ENCODE data around the gene RHOG. TPM values are rescaled to one million over a fixed set of nuclear protein-coding genes. Genes with fewer than 3 reads are reported as not detected.
A peak's percentile ranks its signal among the peaks of the same experiment; 100 is the strongest.
"Not testable (repeated sequence)": the region's sequence is repeated elsewhere in the genome, so short reads cannot be mapped to it uniquely, and the experiment has no call there.

Gene RHOG
- total RNA-seq (2014; rRNA removed; shearing (Covaris generic)): 46.6 and 67.0 TPM in 2 replicates

- DNase-seq (ENCODE audit: low read depth): peak; percentile 89
Observed at GRCh38 chr11:3840870-3841425, at the start of gene RHOG. TSS of gene RHOG (minus strand) at chr11:3840959. CDS start at chr11:3828138, 12,821 bp downstream.

DNA sequence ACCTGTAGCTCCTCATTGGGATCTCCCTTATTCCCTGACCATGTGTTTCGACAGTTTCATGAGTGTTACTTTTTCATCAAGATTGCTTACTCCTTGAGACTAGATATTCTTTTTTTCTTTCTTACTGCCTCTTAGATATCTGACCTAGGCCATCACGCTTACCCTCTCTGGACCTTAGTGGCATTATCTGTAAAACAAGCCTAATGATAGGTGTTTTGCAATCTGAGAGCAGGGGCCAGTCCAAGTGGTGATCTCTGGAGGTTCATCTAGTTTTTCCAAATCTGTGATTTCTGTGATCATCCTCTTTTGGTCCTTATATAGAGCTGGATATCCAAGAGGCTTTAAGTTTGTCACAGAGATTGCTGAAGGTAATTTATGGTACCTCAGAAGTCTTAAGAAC lies 49.3 kb upstream of the RHOG start:
- no peak for DNase-seq (ENCODE audit: low read depth)

GRCh38 chr11:3888876-3889275 lies 48.1 kb upstream of the RHOG start:
- no peak for DNase-seq (ENCODE audit: low read depth)

- no peak for DNase-seq (ENCODE audit: low read depth)
Observed at GRCh38 chr11:3886985-3887384, 46.2 kb upstream of the RHOG start.

DNA sequence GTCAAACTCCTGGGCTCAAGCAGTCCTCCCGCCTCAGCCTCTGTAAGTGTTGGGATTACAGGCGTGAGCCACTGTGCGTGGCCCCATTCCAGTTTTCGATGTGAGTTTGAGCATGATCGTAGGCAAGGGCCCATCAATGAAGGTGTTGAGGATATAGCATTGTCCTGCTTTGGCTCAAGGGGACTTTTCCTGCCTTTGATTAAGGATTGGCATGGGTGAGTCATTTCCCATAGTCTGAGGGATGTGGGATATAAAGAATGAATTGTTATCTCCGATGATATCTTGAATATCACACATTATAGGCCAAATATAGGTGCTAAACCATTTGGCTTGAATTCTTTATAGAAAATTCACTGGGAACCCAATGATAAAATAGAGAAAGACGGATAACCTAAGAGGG lies 45.1 kb upstream of the RHOG start:
- peak; percentile 44 for DNase-seq (ENCODE audit: low read depth)

GRCh38 chr11:3882655-3883054 lies 41.9 kb upstream of the RHOG start:
- DNase-seq (ENCODE audit: low read depth): no peak

DNA sequence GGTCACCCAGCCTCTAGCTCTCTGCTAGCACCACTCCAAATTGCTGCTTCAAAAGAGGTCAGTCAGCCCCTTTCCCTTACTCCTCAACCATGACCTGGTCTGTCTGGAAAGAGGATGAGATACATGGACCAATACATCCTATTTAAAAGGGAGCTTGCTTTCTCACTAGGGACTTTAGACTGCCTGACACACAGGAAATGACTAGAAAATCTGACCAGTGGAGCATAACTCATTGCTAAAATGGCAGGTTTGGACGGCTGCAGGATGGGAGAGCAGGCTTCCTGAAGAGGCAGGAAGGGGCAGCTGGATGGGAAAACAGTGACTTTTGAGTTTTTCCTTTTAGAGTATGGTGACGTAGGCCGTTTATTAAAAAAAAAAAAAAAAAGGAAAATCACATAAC lies 40.0 kb upstream of the RHOG start:
- DNase-seq (ENCODE audit: low read depth): peak; percentile 83

DNA sequence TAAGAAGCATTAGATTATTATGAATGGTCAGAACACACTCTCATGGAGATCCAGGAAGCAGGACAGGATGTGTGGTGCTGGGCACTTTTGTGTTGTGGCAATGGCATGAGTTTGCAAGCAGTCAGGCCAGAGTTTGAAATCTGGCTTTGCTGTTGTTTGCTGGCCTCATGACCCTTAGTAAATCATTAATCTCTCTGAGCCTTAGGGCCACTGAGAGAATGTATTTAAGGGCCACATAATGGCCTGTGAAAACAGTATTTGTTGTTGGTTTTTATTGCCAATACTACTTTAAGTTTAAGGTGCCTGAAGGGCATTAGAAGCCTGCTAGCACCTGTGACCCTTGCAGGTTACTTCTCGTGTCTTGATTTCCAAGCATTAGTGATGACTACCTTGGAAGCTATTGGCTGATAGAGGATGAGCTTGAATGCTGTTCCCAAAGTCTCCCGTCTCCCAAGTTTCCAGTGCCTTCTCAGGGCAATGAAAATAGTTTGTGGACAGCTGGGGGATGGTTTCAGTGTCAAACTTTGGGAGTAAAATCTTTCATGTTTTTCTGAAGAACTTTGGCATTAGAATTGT lies 39.3 kb upstream of the RHOG start:
- no peak for DNase-seq (ENCODE audit: low read depth)

DNA sequence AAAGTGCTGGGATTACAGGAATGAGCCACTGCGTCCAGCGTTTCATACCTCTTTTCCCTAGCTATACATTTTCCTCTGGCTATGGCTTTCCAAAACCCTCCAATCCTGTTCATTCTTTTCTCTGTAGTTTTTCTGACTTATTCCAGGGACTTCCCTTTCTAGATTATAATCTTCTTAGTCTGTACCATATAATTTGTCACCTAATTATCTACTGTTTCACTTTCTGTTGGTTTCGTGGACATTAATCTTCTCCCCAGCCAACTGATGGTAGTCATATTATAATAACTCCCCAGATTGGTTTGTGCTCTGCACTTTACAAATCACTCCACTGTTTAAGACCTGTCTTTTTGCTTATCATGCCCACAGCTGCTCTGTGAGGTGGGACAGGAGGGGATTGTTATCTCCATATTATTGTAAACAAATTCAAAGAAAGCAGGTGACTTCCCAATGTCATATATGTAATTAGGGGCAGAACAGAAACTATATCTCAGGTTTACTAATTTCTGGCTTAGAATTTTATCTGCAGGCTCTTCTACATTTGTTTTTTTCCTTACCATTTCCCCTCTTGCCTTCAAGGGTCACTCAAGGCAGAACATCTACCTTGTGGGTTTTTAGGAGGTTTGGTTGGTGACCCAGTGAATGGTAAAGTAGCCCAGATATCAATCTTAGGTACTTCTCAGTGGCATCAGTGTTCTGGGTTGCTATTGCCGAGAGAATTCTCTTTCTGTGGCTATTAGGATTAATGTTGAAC lies 38.6 kb upstream of the RHOG start:
- DNase-seq (ENCODE audit: low read depth): no peak

GRCh38 chr11:3878258-3878584 lies 37.5 kb upstream of the RHOG start:
- DNase-seq (ENCODE audit: low read depth): no peak

DNA sequence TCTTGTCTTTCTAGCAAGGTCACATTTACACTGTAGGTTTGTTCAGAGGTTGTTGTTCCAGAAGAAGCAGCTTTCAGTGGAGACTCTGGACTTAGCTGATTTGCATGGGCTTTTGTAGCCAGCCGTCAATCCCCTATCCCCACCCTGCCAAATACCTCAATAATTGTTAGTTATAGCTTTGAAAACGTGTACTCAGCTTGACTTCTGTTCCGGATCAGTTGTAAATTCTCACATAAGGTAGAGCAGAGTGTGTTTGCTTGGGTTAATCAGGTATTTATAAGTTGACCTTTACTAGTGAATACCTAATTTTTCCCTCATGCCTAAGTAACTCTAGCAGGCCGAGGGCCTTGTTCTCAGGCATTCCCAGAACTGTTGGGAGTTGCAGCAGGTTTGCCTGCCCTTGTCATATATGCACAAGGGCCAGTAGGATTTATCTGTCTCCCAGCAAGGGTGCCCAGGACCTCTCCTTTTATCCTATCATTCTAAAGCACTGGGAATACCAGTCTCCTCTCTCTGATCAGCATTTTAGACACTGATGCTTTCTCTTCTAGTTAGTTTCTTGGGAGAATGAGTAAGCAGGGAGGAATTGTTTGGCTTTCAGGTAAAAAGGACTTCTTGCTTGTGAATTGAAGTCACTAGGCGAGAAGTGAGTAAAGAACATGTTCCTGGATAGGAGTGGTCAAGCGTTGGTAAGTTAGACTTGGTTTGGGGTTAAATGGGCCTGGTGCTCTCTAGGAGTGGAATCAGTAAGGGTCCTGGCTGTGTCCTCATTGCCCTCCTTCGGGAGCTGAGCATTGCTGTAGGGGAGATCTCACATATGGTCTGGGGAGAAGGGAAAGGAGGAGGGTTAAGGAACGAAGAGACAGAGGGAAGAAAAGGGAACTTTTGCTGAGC lies 36.9 kb upstream of the RHOG start:
- no peak for DNase-seq (ENCODE audit: low read depth)

DNA sequence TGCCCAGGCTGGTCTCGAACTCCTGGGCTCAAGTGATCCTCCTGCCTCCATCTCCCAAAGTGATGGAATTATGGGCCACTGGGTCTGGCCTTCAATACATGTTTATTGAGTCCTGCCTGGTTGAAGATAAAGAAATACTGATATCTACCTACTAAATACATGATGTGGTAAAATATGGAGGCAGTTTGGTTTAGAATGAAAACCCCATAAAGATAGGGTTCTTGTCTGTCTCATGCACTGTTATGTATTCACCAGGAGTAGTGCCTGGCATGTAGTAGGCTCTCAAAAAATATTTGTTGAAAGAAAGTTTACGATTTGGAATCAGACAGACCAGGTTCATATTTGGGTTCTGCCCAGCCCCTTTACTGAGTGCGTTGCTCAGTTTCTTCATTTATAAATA lies 35.9 kb upstream of the RHOG start:
- DNase-seq (ENCODE audit: low read depth): no peak

- DNase-seq (ENCODE audit: low read depth): no peak
Observed at GRCh38 chr11:3873712-3874349, 33.1 kb upstream of the RHOG start.

- DNase-seq (ENCODE audit: low read depth): no peak
Observed at GRCh38 chr11:3867209-3868091, 26.7 kb upstream of the RHOG start.

GRCh38 chr11:3866836-3867208 lies 26.1 kb upstream of the RHOG start:
- no peak for DNase-seq (ENCODE audit: low read depth)

DNA sequence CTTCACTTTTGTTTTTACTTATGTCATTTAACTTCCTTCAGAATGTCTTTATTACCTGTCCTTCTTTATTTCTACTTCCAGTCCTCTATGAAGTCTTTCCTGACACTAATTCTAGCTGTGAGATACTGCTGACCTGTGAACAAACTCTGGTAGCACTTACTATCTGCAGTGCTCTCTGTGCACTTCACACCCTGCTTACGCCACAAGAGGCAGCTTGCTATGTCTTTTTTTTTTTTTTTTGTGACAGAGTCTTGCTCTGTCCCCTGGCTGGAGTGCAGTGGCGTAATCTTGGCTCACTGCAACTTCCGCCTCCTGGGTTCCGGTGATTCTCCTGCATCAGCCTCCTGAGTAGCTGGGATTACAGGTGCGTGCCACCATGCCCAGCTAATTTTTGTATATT lies 25.4 kb upstream of the RHOG start:
- no peak for DNase-seq (ENCODE audit: low read depth)

DNA sequence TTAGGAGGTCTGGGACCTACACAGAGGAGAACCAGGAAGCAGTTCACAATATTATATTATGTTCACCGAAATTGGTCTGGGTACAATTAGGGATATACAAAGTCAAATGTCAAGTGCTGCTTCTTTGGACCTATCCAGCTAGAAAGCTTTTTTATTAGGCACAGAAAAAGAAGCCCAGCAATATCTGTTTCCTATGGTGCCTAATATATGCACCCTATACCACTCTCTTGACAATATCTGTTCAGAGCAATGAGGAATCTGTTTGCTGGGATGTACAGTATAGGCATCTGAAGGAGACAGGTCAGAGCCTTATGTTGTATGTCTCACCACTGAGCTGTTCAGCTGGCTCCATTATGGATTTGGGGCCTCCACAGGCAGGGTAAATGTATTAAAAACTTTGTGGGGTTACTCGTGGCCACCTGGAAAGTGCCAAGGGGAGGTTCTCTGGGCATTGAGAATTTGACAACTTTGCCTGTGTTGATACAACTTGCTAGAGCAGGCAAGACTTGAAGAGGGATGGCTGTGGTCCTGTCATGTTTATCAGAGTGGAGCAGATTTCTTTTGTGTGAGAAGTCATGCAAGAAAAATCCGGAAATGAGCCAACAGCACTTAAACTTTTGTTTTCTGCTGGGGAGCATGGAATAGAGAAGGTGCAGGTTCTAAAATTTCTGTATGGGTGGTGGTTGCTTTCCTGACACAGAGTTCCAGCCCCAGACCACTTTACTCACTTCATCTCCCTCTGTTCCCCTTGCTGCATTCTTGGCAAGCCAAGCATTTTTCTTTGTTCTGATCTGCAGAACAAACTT lies 24.8 kb upstream of the RHOG start:
- peak; percentile 84 for DNase-seq (ENCODE audit: low read depth)

DNA sequence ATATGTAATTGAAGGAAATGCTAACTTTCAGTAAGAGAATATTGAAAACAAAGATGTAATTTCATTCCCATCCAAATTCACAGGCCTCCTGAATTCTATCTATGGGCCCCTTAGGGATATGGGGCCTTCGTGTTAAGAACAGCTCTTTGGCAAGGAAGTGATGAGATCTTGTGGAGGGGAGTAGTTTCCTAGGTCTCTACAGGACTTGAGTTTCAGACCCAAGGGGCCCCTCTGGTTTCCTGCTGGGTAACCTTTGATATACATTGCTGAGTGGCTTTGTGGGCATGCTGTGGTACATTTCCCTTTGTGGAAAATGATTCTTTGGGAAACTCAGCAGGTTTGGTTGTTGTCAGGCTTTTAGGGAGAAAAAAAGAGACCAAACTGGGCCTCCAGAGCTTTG lies 20.9 kb upstream of the RHOG start:
- no peak for DNase-seq (ENCODE audit: low read depth)

DNA sequence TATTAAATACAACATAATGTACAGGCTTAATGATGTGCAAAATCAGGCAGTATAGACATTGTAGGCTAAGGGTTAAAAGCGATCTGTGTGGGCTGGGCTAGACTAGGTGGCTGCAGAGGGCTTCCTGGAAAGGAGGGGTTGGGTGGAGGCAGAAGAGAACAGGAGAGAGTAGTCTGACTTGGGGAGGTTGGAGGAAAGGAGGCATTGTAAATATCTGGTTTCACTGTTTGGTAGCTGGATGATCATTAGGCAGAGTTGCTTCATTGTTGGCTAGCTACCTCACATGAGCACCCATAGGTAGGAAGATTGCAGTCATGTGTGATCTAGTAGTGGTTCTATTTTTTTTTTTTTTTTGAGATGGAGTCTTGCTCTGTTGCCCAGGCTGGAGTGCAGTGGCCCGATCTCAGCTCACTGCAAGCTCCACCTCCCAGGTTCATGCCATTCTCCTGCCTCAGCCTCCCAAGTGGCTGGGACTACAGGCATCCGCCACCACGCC lies 20.2 kb upstream of the RHOG start:
- not testable (repeated sequence) for DNase-seq (ENCODE audit: low read depth)

- DNase-seq (ENCODE audit: low read depth): no peak
Observed at GRCh38 chr11:3860375-3860774, 19.6 kb upstream of the RHOG start.

Data from M059J (cell line).